ENCODE data around the gene HAGHL.

Gene HAGHL

GRCh38 chr16:715477-716199 is 11.3 kb upstream of the HAGHL start (continued):
- TF ChIP-seq SP2 (tag by site-specific recombination; IDR thresholded peaks at IDR 0.05): no peak
- peak; percentile 38 for TF ChIP-seq ZNF341 (tag by site-specific recombination; IDR thresholded peaks at IDR 0.05; ENCODE audit: low read depth)
- no peak for TF ChIP-seq ZNF18 (tag by site-specific recombination; IDR thresholded peaks at IDR 0.05)

GRCh38 chr16:716200-716568 is 10.7 kb upstream of the HAGHL start:
- POLR2A ChIA-PET: interaction anchor here (0.8 to 1.7 kb wide), 5 partner anchors 8 to 69 kb away, joined by 3 to 8 read pairs (median 3); partner anchors contain the start of genes CCDC78 and HAGHL
- H3K9me3 ChIP-seq (ENCODE audit: control insufficient read depth, insufficient read depth, low read depth, low read length): no peaks in the 10 kb centered on the region
- H3K4me3 ChIP-seq (ENCODE audit: low read depth, low read length): no peak overlapping the region; the same call in 1 of the 2 replicates
- H3K27ac ChIP-seq (ENCODE audit: extremely low read depth, low read depth, low read length): no peak overlapping the region
- peaks cover 0 to 7% of the 10 kb centered on the region in 2 experiments; a peak in 1 of 3 replicates for H3K36me3 ChIP-seq (ENCODE audit: control insufficient read depth in 2 of 2, insufficient read depth in 1 of 2, low read length in 2 of 2)
- CTCF ChIA-PET: interaction anchor here (0.6 to 1.3 kb wide), 5 partner anchors 9 to 72 kb away, joined by 3 to 7 read pairs (median 6); partner anchors contain the start of genes CHTF18 and RPUSD1
- H3K4me1 ChIP-seq (ENCODE audit: control insufficient read depth, insufficient read depth, low read length): peaks cover 10% of the 10 kb centered on the region
- no peak for TF ChIP-seq ZNF626 (tag by site-specific recombination; IDR thresholded peaks at IDR 0.05)
- TF ChIP-seq KLF17 (tag by site-specific recombination; IDR thresholded peaks at IDR 0.05): 0 out of 2 replicates have a peak, but pooled peaks have one; percentile 5
- TF ChIP-seq ZEB2 (tag by site-specific recombination; IDR thresholded peaks at IDR 0.05): 0 out of 2 replicates have a peak, but pooled peaks have one; percentile 2
- no peak for TF ChIP-seq ZNF560 (tag by site-specific recombination; IDR thresholded peaks at IDR 0.05; ENCODE audit: borderline replicate concordance)
- TF ChIP-seq ZBTB44 (tag by site-specific recombination; IDR thresholded peaks at IDR 0.05): no peak
- TF ChIP-seq ZNF121 (tag by site-specific recombination; IDR thresholded peaks at IDR 0.05): no peak
- TF ChIP-seq MYNN (tag by site-specific recombination; IDR thresholded peaks at IDR 0.05; ENCODE audit: borderline replicate concordance): peak; percentile 63; the same call in 1 of the 2 replicates
- no peak for TF ChIP-seq ELK4 (IDR thresholded peaks at IDR 0.05; ENCODE audit: borderline replicate concordance, low read depth, low read length)
- TF ChIP-seq GLIS2 (tag by site-specific recombination; IDR thresholded peaks at IDR 0.05): 0 out of 2 replicates have a peak, but pooled peaks have one; percentile 8
- TF ChIP-seq GLIS1 (tag by site-specific recombination; IDR thresholded peaks at IDR 0.05): peak; percentile 50
- TF ChIP-seq KLF16 (tag by site-specific recombination; IDR thresholded peaks at IDR 0.05): no peak
- peak; percentile 55; the same call in 1 of the 2 replicates for TF ChIP-seq BCL11B (tag by site-specific recombination; IDR thresholded peaks at IDR 0.05; ENCODE audit: low read depth)
- TF ChIP-seq ZNF335 (tag by site-specific recombination; conservative IDR thresholded peaks at IDR 0.05): 0 out of 2 replicates have a peak, but pooled peaks have one; percentile 3
- TF ChIP-seq ZNF692 (tag by site-specific recombination; IDR thresholded peaks at IDR 0.05): 0 out of 2 replicates have a peak, but pooled peaks have one; percentile 0

Data from HEK293 (cell line).